H9 (cell line): ENCODE measurements around the gene IGF1R. TPM values are rescaled to one million over a fixed set of nuclear protein-coding genes. Genes with fewer than 3 reads are reported as not detected.

Source experiments
- DNase-seq: peaks from one replicate; pipeline ENCODE4 v3.0.0-alpha.2; 2017
- H2AFZ ChIP-seq: one replicate; pipeline ENCODE4 v1.6.1; 2013; ENCODE audit warnings: mild to moderate bottlenecking, low read length, control low read depth, moderate library complexity
- H2AK5ac ChIP-seq: 2 replicates; pipeline ENCODE4 v1.6.1; 2013; ENCODE audit warnings: low read length, control low read depth, mixed read lengths; ENCODE audit not compliant: insufficient read length
- H2BK120ac ChIP-seq: one replicate; pipeline ENCODE4 v1.6.1; 2013; ENCODE audit warnings: low read depth, mild to moderate bottlenecking, low read length, control low read depth, inconsistent platforms; ENCODE audit not compliant: poor library complexity, severe bottlenecking
- H2BK12ac ChIP-seq: 2 replicates; pipeline ENCODE4 v1.6.1; 2013; ENCODE audit warnings: low read length, control low read depth, mixed read lengths, low read depth; ENCODE audit not compliant: insufficient read length
- H2BK15ac ChIP-seq: 2 replicates; pipeline ENCODE4 v1.6.1; 2013; ENCODE audit warnings: low read depth, low read length, control low read depth
- H2BK20ac ChIP-seq: one replicate; pipeline ENCODE4 v1.6.1; 2013; ENCODE audit warnings: low read depth, mild to moderate bottlenecking, low read length, control low read depth, inconsistent platforms; ENCODE audit not compliant: poor library complexity, severe bottlenecking
- H2BK5ac ChIP-seq: 2 replicates; pipeline ENCODE4 v1.6.1; 2013; ENCODE audit warnings: low read length, control low read depth, mixed read lengths; ENCODE audit not compliant: insufficient read length
- H3K14ac ChIP-seq: 2 replicates; pipeline ENCODE4 v1.6.1; 2013; ENCODE audit warnings: low read length, control low read depth; ENCODE audit not compliant: insufficient read depth
- H3K18ac ChIP-seq: 2 replicates; pipeline ENCODE4 v1.6.1; 2013; ENCODE audit warnings: low read depth, mild to moderate bottlenecking, mixed read lengths, low read length, control low read depth; ENCODE audit not compliant: insufficient read length
- H3K23ac ChIP-seq: 2 replicates; pipeline ENCODE4 v1.6.1; 2013; ENCODE audit warnings: low read length, control low read depth, mixed read lengths, low read depth; ENCODE audit not compliant: insufficient read length
- H3K23me2 ChIP-seq: 2 replicates; pipeline ENCODE4 v1.6.1; 2013; ENCODE audit warnings: low read depth, mild to moderate bottlenecking, mixed read lengths, low read length, control low read depth; ENCODE audit not compliant: insufficient read length, poor library complexity, severe bottlenecking
- H3K27ac ChIP-seq: 2 replicates; pipeline ENCODE4 v1.5.1; 2013; ENCODE audit warnings: low read length, control low read depth, mixed read lengths, low read depth; ENCODE audit not compliant: insufficient read length
- H3K27me3 ChIP-seq: 2 replicates; pipeline ENCODE4 v1.6.1; 2013; ENCODE audit warnings: low read length, control low read depth, inconsistent platforms; ENCODE audit not compliant: insufficient read depth
- H3K4ac ChIP-seq: 2 replicates; pipeline ENCODE4 v1.6.1; 2013; ENCODE audit warnings: low read depth, mild to moderate bottlenecking, control low read depth, inconsistent platforms, low read length, moderate library complexity
- H3K4me1 ChIP-seq: 2 replicates; pipeline ENCODE4 v1.6.1; 2013; ENCODE audit warnings: low read length, control low read depth, inconsistent platforms; ENCODE audit not compliant: insufficient read depth
- H3K4me2 ChIP-seq: 2 replicates; pipeline ENCODE4 v1.6.1; 2013; ENCODE audit warnings: low read length, control low read depth, mixed read lengths; ENCODE audit not compliant: insufficient read length, insufficient read depth
- H3K56ac ChIP-seq: 2 replicates; pipeline ENCODE4 v1.6.1; 2013; ENCODE audit warnings: low read depth, mild to moderate bottlenecking, mixed read lengths, low read length, control low read depth; ENCODE audit not compliant: insufficient read length
- H3K79me1 ChIP-seq: 2 replicates; pipeline ENCODE4 v1.6.1; 2013; ENCODE audit warnings: low read depth, mild to moderate bottlenecking, moderate library complexity, low read length, control low read depth, inconsistent platforms; ENCODE audit not compliant: insufficient read depth, poor library complexity, severe bottlenecking
- H3K79me2 ChIP-seq: 2 replicates; pipeline ENCODE4 v1.6.1; 2013; ENCODE audit warnings: low read length, control low read depth, inconsistent platforms; ENCODE audit not compliant: insufficient read depth
- H3K9ac ChIP-seq: 2 replicates; pipeline ENCODE4 v1.6.1; 2013; ENCODE audit warnings: low read length, control low read depth, mixed read lengths; ENCODE audit not compliant: insufficient read length; ENCODE audit errors: extremely low read depth
- H3K9me3 ChIP-seq: one replicate; pipeline ENCODE4 v1.6.1; 2013; ENCODE audit warnings: low read depth, low read length, inconsistent platforms; ENCODE audit not compliant: control insufficient read depth
- H3T11ph ChIP-seq: one replicate; pipeline ENCODE4 v1.6.1; 2013; ENCODE audit warnings: mild to moderate bottlenecking, low read length, control low read depth, inconsistent platforms
- H4K20me1 ChIP-seq: one replicate; pipeline ENCODE4 v1.6.1; 2013; ENCODE audit not compliant: control insufficient read depth, insufficient read length, insufficient read depth
- H4K5ac ChIP-seq: 2 replicates; pipeline ENCODE4 v1.6.1; 2013; ENCODE audit warnings: low read depth, mild to moderate bottlenecking, mixed read lengths, low read length, control low read depth; ENCODE audit not compliant: insufficient read length
- H4K8ac ChIP-seq: replicated peaks from 2 replicates; pipeline ENCODE4 v1.6.1; 2013; ENCODE audit warnings: low read length, control low read depth, mixed read lengths, low read depth; ENCODE audit not compliant: insufficient read length
- H4K91ac ChIP-seq: 2 replicates; pipeline ENCODE4 v1.6.1; 2013; ENCODE audit warnings: low read depth, mild to moderate bottlenecking, moderate library complexity, mixed read lengths, low read length, control low read depth; ENCODE audit not compliant: insufficient read length
- H3K27ac Mint-ChIP-seq, 3 experiments: 2 replicates in 2 of 3; 3 replicates in 1 of 3; pipeline ENCODE4 v1.8.0; 2020 to 2021; ENCODE audit warnings: mixed read lengths in 3 of 3, mild to moderate bottlenecking in 1 of 3, moderate library complexity in 1 of 3
- H3K27me3 Mint-ChIP-seq: 2 replicates; pipeline ENCODE4 v1.8.0; 2021; ENCODE audit warnings: low read depth, mild to moderate bottlenecking, moderate library complexity, mixed read lengths
- H3K36me3 Mint-ChIP-seq, 3 experiments: 2 replicates in 2 of 3; 3 replicates in 1 of 3; pipeline ENCODE4 v1.8.0; 2020 to 2021; ENCODE audit warnings: low read depth in 3 of 3, mixed read lengths in 3 of 3; ENCODE audit not compliant: insufficient read depth in 1 of 3
- H3K4me1 Mint-ChIP-seq, 2 experiments: 2 replicates each; pipeline ENCODE4 v1.8.0; 2020; ENCODE audit warnings: mixed read lengths in 2 of 2
- H3K4me3 Mint-ChIP-seq, 2 experiments: 2 replicates in 1 of 2; 3 replicates in 1 of 2; pipeline ENCODE4 v1.8.0; 2020 to 2021; ENCODE audit warnings: mild to moderate bottlenecking in 2 of 2, mixed read lengths in 2 of 2, moderate library complexity in 1 of 2
- H3K9me3 Mint-ChIP-seq, 2 experiments: 2 replicates in 1 of 2; 3 replicates in 1 of 2; pipeline ENCODE4 v1.8.0; 2020; ENCODE audit warnings: mild to moderate bottlenecking in 2 of 2, mixed read lengths in 2 of 2, moderate library complexity in 1 of 2
- CTCF ChIP-seq: fragments of 200-600 bp; sonication (generic); conservative IDR thresholded peaks from 3 replicates; pipeline ENCODE4 v1.8.0; 2021; ENCODE audit warnings: antibody characterized with exemption, mild to moderate bottlenecking
- WGBS: extraction: QIAGEN DNeasy Blood & Tissue Kit; methylation state at CpG from one replicate; pipeline ENCODE4 v1.1.7; 2013; ENCODE audit warnings: missing lambda C conversion rate, low lambda C conversion rate, mixed read lengths; ENCODE audit not compliant: insufficient read length; ENCODE audit errors: extremely low coverage; 5-methylcytosine and 5-hydroxymethylcytosine counted together
- total RNA-seq: library from RNA; stranded (reverse); gene quantifications from 2 replicates; pipeline ENCODE4 v1.2.1, GENCODE V29; 2021

IGF1R gene
- total RNA-seq, 1 experiment from 2014 or later: 70.0 TPM

DNA sequence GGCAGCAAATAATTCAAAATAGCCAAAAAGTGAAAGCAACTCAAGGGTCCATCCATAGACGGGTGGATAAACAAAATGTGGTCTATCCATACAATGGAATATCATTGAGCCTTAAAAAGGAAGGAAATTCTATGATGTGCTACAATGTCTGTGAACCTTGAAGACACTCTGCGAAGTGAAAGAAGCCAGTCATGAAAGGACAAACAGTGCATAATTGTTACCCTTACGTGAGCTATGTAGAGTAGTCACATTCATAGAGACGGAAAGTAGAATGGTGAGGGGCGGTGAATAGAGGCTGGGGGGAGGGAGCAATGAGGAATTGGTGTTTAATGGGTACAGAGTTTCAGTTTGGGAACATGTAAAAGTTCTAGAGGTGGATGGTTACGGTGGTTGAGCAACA is 18.1 kb downstream of the IGF1R start:
- H3K27ac ChIP-seq: no peak overlapping the region
- H3K23ac ChIP-seq: no peak overlapping the region
- DNase-seq: no peak
- Mint-ChIP-seq H3K9me3 (no peaks in the 10 kb centered on the region), H3K4me3 (no peak overlapping the region), H3K27ac (peak overlapping the region in 2 of 3 experiments; percentile 2 to 70; a peak in 2 of 7 replicates), H3K4me1 (peaks cover 91 to 92% of the 10 kb centered on the region in 2 experiments), H3K27me3 (no peaks in the 10 kb centered on the region), H3K36me3 (peaks cover 0 to 2% (median 0%) of the 10 kb centered on the region in 3 experiments; a peak in 2 of 7 replicates)
- no peak overlapping the region for H3K14ac ChIP-seq
- H3K4ac ChIP-seq: no peak overlapping the region
- no peak overlapping the region for H2BK12ac ChIP-seq
- no peak overlapping the region for H4K5ac ChIP-seq
- no peak overlapping the region for H2BK120ac ChIP-seq
- no peak overlapping the region for H3K56ac ChIP-seq
- H3K27me3 ChIP-seq: no peaks in the 10 kb centered on the region
- H3K9ac ChIP-seq: no peak overlapping the region
- no peak for TF ChIP-seq CTCF
- H3K79me1 ChIP-seq: peaks cover 13% of the 10 kb centered on the region
- no peak overlapping the region for H2BK15ac ChIP-seq
- H2BK5ac ChIP-seq: no peak overlapping the region
- H2BK20ac ChIP-seq: no peak overlapping the region
- peaks cover 2% of the 10 kb centered on the region for H4K20me1 ChIP-seq
- no peak overlapping the region for H3T11ph ChIP-seq
- H3K79me2 ChIP-seq: peaks cover 63% of the 10 kb centered on the region; the same call in 1 of the 2 replicates
- H2AK5ac ChIP-seq: no peak overlapping the region
- H2AFZ ChIP-seq: no peak overlapping the region
- H3K4me1 ChIP-seq: peaks cover 38% of the 10 kb centered on the region
- no peak overlapping the region for H4K91ac ChIP-seq
- no peaks in the 10 kb centered on the region for H3K9me3 ChIP-seq
- H3K4me2 ChIP-seq: no peak overlapping the region
- WGBS: no CpG with 5 or more reads among the region's 6 CpGs
- H3K18ac ChIP-seq: no peak overlapping the region
- H4K8ac ChIP-seq: no peak overlapping the region
- H3K23me2 ChIP-seq: no peaks in the 10 kb centered on the region
